HG02840 (cell line): Measurements from ENCODE around the gene CNR2.
"Not testable (repeated sequence)": the region's sequence is repeated elsewhere in the genome, so short reads cannot be mapped to it uniquely, and the experiment has no call there.

ENCODE experiments used
- ATAC-seq: cut with Tn5 transposase; IDR thresholded peaks from one replicate; pipeline ENCODE4 v1.9.1; 2021; ENCODE audit warnings: mild to moderate bottlenecking, moderate library complexity, moderate number of reproducible peaks; ENCODE audit not compliant: unreplicated experiment, low FRiP score

CNR2 gene

DNA sequence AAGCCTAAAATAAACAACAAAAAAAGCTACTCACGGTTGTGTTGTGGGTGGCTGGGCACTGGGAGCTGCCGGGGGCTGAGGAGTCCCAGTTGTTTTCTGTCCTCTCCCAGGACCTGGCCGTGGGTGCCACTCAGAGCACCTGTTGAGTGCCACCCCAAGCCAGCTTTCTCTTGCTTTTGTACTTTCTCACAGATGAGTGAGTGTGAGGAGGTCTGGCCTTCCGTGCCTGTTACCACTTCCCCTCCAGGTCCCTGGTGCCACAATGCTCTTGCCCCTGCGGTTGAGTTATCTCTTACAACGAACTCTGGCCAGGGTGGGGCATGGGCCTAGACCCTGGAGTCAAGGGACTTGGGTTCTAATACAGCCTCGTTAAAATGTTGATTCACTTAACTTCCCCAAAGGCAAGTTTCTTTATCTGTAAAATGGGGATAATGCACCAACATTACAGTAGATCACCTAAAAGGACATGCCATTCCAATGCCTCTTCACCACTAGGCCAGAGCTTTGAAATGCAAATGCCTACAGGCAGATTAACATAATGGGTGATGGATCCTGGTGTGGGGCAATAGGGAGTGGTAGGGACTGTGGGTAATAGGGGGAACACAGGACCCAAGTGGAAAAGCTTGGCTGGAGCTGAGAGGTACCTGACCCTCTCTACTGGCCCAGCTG, at the start of gene CNR2:
Gene CNR2 (minus strand): TSS at position 151 of the 669 bp plus-strand sequence. CDS start 37,745 bp downstream, outside the sequence.
- ATAC-seq, result no peak

DNA sequence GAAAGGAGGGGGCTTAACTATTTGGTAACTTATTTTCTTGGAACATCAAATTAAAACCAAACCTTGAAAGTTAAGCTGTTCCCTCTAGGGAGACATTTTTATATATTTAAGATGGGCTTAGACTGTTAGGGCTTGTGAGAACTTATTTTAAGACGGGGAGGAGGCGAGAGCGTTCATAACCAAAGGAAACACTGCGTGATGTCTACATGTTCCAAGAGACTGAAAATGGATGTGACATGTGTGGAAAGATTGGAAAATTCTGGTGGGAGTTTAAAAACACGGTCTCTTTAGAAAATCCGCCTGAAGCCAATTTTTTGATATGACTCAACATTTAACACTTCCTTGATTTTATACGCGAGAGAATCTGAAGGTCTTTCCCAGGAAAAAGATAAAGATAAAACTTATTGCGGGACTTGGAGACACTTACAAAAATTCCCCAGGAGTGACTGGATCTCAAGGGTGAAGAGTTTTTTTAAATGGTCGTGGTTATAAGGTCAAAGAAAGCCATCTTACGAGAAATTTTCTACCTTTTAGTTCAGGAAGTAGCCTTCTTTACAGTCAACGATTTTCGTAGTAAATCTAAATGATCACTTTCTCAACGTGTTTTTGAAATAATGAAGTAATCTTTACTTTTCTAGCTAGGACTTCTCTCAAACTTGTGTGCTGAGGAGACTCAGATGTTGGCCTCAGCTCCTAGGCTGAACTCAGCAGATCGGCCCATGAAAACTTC, 47.3 kb upstream of the CNR2 start:
- no peak for ATAC-seq

DNA sequence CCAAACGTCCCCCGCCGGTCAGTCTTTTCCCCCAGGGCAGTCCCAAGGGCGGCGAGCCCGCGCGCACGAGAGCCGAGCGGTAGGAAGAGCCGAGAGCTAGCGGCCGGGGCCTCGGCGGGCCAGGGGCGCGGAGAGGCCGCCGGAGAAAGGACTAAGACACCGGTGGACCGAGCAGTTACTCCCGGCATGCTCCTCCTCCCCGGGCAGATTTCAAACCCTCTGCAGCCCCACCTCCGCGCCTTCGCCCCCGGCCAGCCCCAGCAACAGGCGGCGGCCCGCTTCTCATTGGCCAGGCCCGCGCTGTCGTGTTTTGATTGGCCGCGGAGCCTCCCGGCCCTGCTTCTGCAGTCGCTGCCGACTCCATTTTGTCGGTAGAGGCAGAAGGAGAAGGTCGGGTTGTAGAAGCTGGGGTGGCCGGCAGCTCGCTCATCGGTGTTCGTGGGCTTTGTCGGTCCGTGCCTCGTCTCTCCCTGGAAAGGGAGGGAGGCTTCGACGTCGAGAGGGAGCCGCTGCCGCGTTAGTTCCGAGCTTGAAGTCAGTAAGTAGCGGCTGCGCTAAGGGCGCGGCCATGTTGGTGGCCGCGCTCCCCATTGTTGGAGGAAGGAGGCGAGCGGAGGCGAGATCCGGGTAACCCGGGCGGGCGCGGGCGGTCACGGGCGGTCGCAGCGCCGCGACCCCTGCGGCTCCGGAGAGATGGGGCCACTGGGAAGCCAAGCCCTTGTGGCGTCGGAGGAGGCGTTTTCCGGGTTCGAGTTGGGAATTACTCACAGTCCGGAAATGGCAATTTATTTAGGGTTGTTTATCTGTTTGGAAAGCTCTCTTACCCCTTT, 46.5 kb upstream of the CNR2 start, which contains the start of gene PNRC2:
Gene PNRC2 (plus strand): TSS at position 368 of the 830 bp plus-strand sequence. CDS start 1,630 bp downstream, outside the sequence.
- ATAC-seq, result peak; percentile 64

DNA sequence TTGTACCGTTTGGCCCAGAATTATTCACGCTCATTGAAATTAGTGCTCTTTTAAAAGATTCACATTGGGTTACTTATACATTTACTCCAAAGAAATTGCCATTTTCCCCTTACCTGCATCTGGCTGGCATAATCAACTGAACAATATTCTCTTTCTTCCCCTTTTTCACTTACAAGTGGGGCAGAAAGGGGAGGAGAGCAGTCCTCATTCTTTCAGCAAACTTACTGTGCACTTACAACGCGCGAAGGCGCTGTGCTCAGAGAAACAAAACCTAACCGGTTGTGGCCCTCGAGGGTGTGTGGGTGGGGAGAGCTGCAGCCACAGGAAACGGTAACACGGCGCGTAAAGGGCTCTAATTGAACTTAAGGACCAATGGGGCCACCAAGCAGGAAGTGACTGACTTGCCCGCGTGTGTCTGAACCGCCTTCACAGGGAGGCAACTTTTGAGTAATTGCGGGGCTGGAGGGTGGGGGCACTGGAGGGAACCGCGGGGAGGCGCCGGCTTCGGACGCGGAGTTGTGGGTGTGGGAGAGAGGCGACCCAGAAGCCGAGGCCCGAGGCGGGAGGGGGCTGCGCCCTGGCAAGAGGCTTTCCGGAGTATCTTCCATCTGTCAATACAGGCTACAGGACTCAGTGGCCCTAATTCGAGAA, 45.8 kb upstream of the CNR2 start:
- peak; percentile 50 for ATAC-seq

DNA sequence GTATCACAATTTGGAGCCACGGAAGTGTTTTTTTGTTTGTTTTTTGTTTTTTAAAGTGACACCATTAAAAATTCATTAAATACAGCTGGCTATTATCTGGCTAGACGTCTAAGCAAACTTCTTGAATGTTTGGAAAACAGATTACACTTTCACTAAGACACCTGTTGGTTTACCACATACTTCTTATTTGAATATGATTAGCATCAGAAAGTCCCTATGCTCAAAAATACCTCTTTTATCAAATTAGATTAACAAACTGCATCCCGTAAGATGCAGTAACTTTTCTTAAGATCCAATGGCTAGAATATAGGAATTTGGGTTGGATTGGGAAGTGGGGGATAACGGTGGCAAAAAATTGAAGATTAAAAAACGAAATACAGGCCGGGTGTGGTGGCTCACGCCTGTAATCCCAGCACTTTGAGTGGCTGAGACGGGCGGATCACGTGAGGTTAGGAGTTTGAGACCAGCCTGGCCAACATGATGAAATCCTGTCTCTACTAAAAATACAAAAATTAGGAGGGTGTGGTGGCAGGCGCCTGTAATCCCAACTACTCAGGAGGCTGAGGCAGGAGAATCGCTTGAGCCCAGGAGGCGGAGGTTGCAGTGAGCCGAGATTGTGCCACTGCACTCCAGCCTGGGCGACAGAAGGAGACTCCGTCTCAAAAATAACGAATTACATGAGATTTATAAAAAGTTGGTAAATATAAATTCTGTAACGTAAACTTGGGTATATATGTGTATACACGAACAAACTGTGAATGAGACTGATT, 45.1 kb upstream of the CNR2 start:
- not testable (repeated sequence) for ATAC-seq

DNA sequence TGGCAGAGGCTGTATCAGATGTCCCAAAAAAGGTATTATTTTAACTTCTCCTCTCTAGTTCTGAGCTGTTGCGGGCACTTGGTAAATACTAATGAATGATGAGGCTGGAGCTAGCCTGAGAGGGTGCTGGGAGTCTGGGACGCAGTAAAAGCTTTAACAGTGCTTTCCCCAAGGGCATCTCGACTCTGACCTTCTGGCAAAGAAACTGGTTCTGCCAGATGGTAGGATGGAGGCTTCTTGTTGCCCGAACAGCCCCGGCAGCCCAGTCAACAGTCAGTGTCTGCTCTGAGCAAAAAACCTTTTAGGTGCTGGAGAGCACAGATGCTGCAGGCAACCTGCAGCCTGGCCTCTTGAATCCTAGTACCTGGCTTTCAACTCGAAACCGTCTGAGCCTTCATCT, 43.9 kb upstream of the CNR2 start:
- no peak for ATAC-seq

DNA sequence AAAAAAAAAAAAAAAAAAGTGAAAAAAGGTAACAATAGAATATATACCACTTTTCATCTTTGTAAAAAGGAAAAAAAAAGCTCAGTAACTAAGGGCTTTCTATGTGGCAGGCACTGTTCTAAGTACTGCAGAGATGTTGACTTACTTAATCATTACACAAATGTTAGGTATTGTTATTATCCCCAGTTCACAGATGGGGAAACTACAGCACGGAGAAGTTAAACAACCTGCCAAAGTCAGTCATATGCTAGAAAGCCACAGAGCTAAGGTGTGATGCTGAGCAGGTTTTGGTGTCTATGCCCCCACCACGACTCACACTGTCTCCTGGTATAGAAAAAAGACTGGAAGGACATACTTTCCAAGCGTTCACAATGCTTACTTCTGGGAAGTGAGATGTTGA, 39.9 kb upstream of the CNR2 start:
- ATAC-seq, result no peak

DNA sequence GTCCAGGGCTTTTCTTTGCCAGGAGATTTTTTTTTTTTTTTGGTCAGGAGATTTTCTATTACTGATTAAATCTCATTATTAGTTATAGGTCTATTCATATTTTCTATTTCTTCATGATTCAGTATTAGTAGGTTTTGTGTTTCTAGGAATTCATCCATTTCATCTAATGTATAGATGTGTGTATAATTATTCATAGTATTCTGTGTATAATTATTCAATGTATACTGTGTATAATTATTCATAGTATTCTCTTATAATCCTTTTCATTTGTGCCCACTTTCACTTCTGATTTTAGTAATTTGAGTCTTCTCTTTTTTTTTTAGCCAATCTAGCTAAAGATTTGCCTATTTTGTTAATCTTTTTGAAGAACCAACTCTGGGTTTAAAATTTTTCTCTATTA, 34.2 kb upstream of the CNR2 start:
- no peak for ATAC-seq

DNA sequence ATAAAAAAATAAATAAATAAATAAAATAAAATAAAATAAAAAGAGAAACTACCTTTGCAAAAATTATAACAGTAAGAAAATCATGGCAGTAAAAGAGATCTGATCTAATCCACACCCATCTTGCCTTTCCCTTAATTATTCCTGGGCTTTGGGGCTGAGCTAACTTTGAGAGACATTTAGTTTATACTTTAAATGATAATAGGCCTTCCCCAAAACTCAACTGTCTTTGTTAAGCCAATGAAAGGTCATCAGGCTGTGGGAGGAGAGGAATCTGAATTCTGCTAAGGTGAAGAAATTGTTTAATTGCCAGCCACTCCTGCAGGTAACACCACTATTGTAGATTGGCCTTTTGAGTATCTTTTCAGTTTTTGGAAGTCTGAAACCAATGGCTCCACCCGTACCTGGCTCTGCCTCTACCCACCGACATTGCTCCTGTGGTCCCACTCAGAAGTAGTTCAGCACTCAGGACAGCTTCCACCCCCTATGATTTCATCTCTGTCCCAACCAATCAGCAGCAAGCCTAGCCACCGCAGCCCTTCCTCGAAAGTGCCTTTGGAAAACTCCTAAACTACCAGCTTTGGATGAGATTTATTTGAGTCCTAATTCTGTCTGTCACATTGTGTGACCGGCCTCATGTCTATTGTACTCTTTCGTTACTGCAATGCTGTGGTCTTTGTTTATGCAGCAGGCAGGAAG, 23.5 kb upstream of the CNR2 start:
- no peak for ATAC-seq

DNA sequence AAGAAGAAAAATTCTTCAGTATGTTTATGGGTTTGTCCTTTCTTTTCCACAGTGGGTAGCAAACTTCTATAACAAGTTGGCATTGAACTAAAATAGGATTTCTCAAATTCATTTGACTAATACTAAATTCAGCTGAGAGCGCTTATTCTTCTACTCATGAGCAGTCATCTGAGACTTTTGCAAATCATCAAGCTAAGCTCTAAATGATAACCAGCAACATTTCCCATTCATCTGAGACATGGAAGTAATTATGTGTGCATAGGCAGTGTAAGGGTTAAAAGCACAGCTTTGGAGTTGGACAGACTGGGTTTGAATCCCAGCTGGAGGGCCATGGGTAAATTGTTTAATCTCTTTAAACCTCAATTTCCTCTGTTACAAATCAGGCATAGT, 18.3 kb upstream of the CNR2 start:
- ATAC-seq, result no peak

DNA sequence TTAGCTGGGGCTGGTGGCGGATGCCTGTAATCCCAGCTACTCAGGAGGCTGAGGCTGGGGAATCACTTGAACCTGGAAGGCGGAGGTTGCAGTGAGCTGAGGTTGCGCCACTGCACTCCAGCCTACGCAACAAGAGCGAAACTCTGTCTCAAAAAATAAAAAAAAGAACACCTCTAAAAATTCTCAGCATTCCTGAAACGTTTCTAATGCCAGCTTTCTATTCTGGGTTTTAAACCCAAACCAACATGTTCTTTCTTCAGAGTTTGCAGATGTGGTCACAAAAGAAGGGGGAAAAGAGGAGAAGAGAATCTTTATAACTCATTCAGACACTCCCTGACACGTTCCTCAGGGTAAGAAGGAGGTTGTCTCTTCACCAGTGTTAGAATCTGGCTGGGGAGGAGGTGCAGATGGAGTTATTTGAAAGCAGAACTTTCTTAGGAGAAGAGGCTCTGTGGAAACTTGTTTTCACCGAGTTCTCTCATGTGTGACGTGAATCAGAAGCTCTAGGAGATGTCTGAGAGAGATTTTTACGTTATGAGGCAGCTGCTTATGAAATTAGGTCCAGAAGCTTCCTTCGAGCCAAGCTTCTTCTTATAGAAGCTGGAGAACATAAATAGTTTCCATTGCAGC, 17.8 kb upstream of the CNR2 start:
- no peak for ATAC-seq

DNA sequence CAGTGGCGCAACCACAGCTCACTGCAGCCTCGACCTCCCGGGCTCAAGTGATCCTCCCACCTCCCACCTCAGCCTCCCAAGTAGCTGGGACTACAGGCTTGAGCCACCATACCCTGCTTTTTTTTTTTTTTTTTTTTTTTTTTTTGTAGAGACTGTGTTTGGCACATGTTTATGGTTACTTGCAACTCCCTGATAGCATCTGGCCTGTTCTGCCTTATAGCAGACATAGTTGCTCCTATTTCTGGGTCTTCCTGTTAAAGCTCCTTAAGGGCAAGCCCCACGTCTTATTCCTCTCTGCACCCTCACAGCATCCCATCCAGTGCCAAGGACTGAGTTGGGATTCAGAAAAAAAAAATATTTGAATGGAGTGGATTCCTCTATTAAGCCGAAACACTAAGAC, 17.1 kb upstream of the CNR2 start:
- no peak for ATAC-seq

DNA sequence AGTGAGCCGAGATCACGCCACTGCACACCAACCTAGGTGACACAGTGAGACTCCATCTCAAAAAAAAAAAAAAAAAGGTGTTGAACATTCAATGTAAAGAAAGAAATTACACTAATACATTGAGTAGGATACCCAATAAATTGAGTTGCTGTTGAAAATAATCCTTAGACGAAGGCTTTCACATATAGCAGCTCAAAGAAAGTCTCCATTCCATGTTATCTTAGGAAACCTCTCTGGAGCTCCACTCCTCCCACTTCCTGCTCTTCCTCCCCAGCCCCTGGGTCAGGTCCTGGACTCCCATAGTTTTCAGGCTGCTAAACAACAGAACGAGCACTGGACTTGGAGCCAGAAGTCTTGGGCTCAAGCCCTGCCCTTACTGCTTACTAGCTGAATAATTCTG, 15.6 kb upstream of the CNR2 start:
- ATAC-seq, result no peak

DNA sequence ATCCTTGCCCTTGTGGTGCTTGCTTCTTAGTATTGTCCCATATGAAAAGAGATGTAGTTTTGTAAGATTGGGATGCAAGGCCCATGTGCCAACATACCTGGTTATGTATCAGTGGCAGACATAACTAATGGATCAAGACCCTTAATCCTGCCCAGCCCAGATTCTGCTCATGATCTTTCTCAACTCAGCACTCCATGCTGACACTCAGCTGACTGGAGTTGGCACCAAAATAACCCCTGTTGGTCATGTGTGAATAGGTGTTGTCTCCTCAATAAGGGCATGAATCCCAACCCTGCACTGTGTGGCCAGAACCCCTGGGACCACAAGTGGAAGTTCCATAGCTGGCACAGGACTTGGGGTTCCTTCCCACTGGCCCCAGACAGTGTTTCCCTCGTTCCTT, 13.9 kb upstream of the CNR2 start:
- no peak for ATAC-seq

DNA sequence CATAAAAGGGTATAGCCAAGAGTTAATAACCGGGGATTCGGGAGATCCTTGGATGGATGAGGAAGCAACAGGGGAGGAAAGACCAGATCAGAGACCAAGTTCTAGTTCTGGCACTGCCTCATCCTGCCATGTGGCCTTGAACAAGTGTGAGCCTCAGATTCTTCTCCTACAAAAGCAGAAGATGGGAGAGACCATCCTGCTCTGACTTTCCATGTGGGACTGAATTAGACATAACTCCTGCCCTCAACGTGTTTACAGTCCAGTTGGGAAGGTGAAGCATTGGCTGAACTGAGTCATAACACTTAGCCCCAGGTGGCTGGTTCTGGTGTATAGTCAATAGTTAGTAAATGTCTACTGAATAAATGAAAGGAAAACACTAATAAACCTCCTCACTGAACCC, 12.1 kb upstream of the CNR2 start:
- ATAC-seq, result no peak

DNA sequence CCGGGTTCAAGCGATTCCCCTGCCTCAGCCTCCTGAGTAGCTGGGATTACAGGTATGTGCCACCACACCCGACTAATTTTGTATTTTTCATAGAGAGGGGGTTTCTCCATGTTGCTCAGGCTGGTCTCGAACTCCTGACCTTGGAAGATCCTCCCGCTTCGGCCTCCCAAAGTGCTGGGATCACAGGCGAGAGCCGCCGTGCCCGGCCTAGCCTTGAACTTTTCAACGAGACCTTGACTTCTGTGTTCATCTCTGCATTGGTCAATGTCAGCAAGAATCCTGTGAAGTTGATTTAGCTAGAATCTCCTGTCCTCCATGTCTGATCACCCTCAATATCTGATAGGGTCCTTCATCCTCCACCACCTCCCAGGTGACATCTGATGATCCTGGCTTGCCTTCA, 11.4 kb upstream of the CNR2 start:
- ATAC-seq, result no peak

DNA sequence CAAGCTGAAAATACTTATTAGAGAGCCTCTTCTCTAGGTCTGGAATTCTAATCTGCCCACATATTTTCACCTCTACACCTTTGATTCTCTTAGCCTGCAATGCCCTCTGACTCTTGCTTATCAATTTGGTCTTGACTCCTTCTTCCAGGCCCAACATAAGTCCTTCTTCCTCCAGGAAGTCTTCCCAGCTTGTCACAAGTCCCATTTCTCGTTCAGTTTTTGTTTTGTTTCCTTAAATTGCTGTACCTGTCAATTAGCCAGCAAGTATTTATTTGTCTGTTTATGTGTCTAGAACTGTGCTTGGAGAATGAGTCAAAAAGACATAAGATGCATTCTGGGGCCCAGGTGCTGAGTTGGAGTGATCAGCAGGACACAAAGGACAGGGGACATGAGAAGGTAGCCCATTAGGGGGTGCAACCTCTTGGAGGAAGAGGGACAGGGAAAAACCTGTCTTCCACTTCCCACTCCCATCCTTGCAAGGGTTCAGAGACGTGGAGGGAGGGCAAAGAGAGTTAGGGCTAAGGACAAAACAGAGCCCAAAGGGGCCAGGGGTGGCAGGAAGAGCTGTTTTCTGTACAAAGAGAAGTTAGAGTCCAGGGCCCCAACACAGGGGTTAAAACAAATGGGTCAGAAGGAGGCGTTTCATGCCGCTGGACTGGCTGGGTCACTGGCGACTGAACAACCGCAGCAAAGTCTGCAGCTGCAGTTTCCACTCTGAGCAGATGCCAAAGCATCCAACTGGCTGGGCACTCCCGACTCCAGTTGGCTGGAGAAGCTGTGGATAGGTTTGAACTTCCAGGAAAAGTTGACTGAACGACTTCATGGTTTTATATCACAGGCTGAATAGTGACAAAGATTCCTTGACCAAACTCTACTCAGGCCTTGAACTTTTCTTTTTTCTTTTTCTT, 10.7 kb upstream of the CNR2 start:
- no peak for ATAC-seq
